NCI-H2171 treated with DMSO at 0.1 percent for 48 hours (cell line): ENCODE measurements around the gene MTRFR.

Experiments
- DNase-seq: peaks from one replicate; lab custom pipeline; 2025; lab: John Stamatoyannopoulos, UW

The MTRFR gene

GRCh38 chr12:123270214-123271000, 37.2 kb downstream of the MTRFR start:
- DNase-seq = no peak

GRCh38 chr12:123271001-123271668, 37.9 kb downstream of the MTRFR start:
- peak; percentile 46 for DNase-seq

GRCh38 chr12:123273166-123273565, 39.9 kb downstream of the MTRFR start:
- DNase-seq = no peak

GRCh38 chr12:123278101-123278627, 44.9 kb downstream of the MTRFR start:
- no peak for DNase-seq

GRCh38 chr12:123280971-123281370, 47.7 kb downstream of the MTRFR start:
- DNase-seq = no peak

- no peak for DNase-seq
Measured at GRCh38 chr12:123282111-123282510, 48.9 kb downstream of the MTRFR start.

GRCh38 chr12:123283461-123283860, 50.2 kb downstream of the MTRFR start:
- DNase-seq = no peak

- DNase-seq = no peak
Measured at GRCh38 chr12:123284669-123285068, 51.4 kb downstream of the MTRFR start.

GRCh38 chr12:123286652-123287373, 53.6 kb downstream of the MTRFR start:
- DNase-seq = no peak

GRCh38 chr12:123288751-123289346, 55.6 kb downstream of the MTRFR start:
- no peak for DNase-seq

- no peak for DNase-seq
Measured at GRCh38 chr12:123289911-123290310, 56.7 kb downstream of the MTRFR start.

- no peak for DNase-seq
Measured at GRCh38 chr12:123293178-123293760, 60.0 kb downstream of the MTRFR start.

GRCh38 chr12:123305136-123305535, 71.9 kb downstream of the MTRFR start:
- no peak for DNase-seq

GRCh38 chr12:123306200-123306599, 73.0 kb downstream of the MTRFR start:
- no peak for DNase-seq
